OCI-LY3 (cell line): ENCODE data around the gene KLF15.

Experiments
- H2AFZ ChIP-seq: fragments of 200-600, 300-600 bp; shearing (Covaris generic); 2 replicates; pipeline ENCODE4 v1.6.0; 2014; ENCODE audit warnings: antibody characterized with exemption, low read depth, low read length
- H3K27ac ChIP-seq: fragments of 200-600, 300-600 bp; sonication (generic); 2 replicates; pipeline ENCODE4 v1.5.1; 2014; ENCODE audit warnings: mild to moderate bottlenecking, low read length, moderate library complexity, mixed read lengths
- H3K27me3 ChIP-seq: fragments of 200-600, 300-600 bp; sonication (generic); 2 replicates; pipeline ENCODE4 v1.6.1; 2014; ENCODE audit warnings: low read depth, low read length, mixed read lengths
- H3K36me3 ChIP-seq: fragments of 200-600, 300-600 bp; sonication (generic); replicated peaks from 2 replicates; pipeline ENCODE3; 2014; ENCODE audit warnings: low read depth, low read length, mixed read lengths
- H3K4me1 ChIP-seq: fragments of 300-600, 200-600 bp; sonication (generic); 2 replicates; pipeline ENCODE4 v1.6.1; 2014; ENCODE audit warnings: low read length, mixed read lengths
- H3K4me2 ChIP-seq: fragments of 200-600, 300-600 bp; sonication (generic); 2 replicates; pipeline ENCODE4 v1.6.1; 2014; ENCODE audit warnings: low read length, mixed read lengths
- H3K4me3 ChIP-seq: fragments of 300-600, 200-600 bp; sonication (generic); 2 replicates; pipeline ENCODE4 v1.5.1; 2014; ENCODE audit warnings: antibody characterized with exemption, mild to moderate bottlenecking, low read length, moderate library complexity
- H3K79me2 ChIP-seq: fragments of 300-600, 200-600 bp; shearing (Covaris generic); 2 replicates; pipeline ENCODE4 v1.6.1; 2014; ENCODE audit warnings: mild to moderate bottlenecking, low read length, mixed read lengths
- H3K9ac ChIP-seq: fragments of 300-600, 200-600 bp; shearing (Covaris generic); 2 replicates; pipeline ENCODE4 v1.6.0; 2014; ENCODE audit warnings: mild to moderate bottlenecking, low read length, moderate library complexity
- H3K9me3 ChIP-seq: fragments of 200-600, 300-600 bp; shearing (Covaris generic); 2 replicates; pipeline ENCODE4 v1.6.1; 2014; ENCODE audit warnings: low read length, mixed read lengths; ENCODE audit not compliant: insufficient read depth
- H4K20me1 ChIP-seq: fragments of 200-600, 300-600 bp; sonication (generic); 2 replicates; pipeline ENCODE4 v1.6.1; 2016; ENCODE audit warnings: low read length, mixed read lengths; ENCODE audit not compliant: insufficient read depth
- CTCF ChIP-seq: fragments of 200-600, 300-600 bp; sonication (generic); IDR thresholded peaks from 2 replicates; pipeline ENCODE4 v1.5.1; 2014; ENCODE audit warnings: antibody characterized with exemption, low read length, low read depth
- EZH2phosphoT487 ChIP-seq: fragments of 200-600 bp; shearing (Covaris generic); IDR thresholded peaks from 2 replicates; pipeline ENCODE4 v1.6.1; 2018; ENCODE audit warnings: antibody characterized with exemption, mixed run types, low read depth

The KLF15 gene

DNA sequence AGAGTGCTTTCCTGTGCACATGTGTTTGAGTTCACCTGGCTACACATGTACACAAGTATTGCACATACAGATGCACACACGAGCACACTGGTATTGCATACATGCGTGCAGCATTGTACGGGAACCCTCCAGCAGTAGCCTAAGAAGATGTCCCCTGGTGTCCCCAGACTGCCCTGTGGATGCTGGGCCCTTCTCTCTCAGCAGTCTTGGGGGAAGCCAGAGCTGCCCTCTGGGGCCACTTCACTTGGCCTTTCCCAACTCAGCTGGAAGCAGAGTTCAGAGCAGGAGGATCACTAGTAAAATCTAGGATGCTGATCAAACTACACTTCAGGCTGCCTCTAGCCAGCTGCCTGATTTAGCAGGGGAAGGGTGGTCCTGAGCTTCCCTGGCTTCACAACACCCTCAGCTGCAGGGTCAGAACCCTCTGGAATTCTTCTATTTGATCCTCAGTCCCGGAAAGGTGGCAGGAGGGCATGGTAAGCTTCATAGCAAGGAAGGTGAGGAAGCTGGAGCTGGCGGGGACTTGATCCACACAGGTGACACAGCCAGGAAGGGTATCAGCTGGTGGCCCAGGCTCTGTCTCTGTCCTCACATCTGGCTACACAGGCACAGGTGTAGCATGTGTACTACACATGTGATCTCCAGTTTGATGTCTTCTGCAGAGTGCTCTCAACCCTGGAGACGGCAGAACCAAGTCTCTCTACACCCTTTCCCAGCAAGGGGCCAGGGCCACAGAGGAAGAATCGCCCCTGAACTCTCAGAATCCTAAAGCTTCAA lies 36.5 kb downstream of the KLF15 start:
- H3K4me1 ChIP-seq: no peaks in the 10 kb centered on the region
- H3K79me2 ChIP-seq: no peaks in the 10 kb centered on the region
- no peak overlapping the region for H3K4me2 ChIP-seq
- H3K9ac ChIP-seq: no peak overlapping the region
- TF ChIP-seq CTCF: no peak
- TF ChIP-seq EZH2phosphoT487: no peak
- H3K9me3 ChIP-seq: no peaks in the 10 kb centered on the region
- no peak overlapping the region for H2AFZ ChIP-seq
- H4K20me1 ChIP-seq: no peaks in the 10 kb centered on the region
- H3K27ac ChIP-seq: no peak overlapping the region
- no peaks in the 10 kb centered on the region for H3K36me3 ChIP-seq
- H3K4me3 ChIP-seq: no peak overlapping the region
- H3K27me3 ChIP-seq: peaks cover 16% of the 10 kb centered on the region

- Histone ChIP-seq H3K9ac (no peak overlapping the region), H3K27me3 (peaks cover 16% of the 10 kb centered on the region), H3K4me3 (no peak overlapping the region), H3K27ac (no peak overlapping the region), H3K79me2 (no peaks in the 10 kb centered on the region), H2AFZ (no peak overlapping the region), H3K4me1 (no peaks in the 10 kb centered on the region), H3K4me2 (no peak overlapping the region), H3K9me3 (no peaks in the 10 kb centered on the region), H3K36me3 (no peaks in the 10 kb centered on the region), H4K20me1 (no peaks in the 10 kb centered on the region)
- TF ChIP-seq CTCF (no peak), EZH2phosphoT487 (no peak)
Observed at GRCh38 chr3:126319701-126320295, 37.4 kb downstream of the KLF15 start.

DNA sequence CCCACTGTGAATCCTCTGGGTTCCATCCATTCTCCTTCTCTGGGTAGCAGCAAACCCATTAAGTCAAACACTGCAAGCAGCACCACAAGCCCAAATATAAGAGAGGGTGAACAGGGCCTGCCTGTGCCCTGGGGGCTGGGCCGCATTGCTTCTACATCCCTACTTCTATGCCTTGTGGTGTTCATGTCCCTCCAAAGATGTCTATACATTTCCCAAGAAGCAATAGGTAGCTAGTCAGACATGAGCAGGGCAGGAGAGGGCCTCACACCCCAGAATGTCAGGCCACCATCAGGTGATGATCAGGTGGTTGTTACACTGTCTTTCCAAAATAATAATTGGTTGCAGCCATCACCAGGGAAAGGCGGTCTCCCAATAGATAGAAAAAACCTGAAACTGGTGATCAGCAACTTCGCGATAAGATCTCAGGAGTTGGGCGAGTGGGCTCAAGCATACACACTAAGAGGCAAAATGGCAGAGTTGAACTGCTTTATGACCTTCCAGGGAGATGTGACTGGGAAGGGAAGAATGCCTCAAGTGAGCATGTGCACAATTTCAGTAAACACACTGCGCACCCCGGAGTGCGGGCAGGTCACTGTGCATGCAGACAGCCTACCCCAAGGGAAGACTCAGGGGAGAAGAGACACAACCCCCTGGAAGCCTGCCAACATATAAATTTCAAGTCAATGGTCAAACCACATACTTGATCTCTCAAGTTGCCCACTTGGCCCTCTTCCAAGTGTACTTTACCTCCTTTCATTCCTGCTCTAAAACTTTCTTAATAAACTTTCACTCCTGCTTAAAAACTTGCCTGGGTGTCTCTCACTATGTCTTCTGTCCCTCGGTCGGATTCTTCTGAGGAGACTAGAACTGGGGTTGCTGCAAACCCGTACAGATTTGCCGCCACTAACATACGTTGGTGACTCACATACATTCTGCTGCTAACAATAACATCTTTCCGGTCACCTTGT lies 39.9 kb downstream of the KLF15 start:
- Histone ChIP-seq H2AFZ (no peak overlapping the region), H3K79me2 (no peaks in the 10 kb centered on the region), H3K4me2 (no peak overlapping the region), H3K4me3 (no peak overlapping the region), H3K27me3 (peaks cover 12% of the 10 kb centered on the region), H3K9ac (no peak overlapping the region), H3K4me1 (no peaks in the 10 kb centered on the region), H3K27ac (no peak overlapping the region), H3K9me3 (no peaks in the 10 kb centered on the region), H4K20me1 (no peaks in the 10 kb centered on the region), H3K36me3 (no peaks in the 10 kb centered on the region)
- TF ChIP-seq CTCF (no peak), EZH2phosphoT487 (no peak)

DNA sequence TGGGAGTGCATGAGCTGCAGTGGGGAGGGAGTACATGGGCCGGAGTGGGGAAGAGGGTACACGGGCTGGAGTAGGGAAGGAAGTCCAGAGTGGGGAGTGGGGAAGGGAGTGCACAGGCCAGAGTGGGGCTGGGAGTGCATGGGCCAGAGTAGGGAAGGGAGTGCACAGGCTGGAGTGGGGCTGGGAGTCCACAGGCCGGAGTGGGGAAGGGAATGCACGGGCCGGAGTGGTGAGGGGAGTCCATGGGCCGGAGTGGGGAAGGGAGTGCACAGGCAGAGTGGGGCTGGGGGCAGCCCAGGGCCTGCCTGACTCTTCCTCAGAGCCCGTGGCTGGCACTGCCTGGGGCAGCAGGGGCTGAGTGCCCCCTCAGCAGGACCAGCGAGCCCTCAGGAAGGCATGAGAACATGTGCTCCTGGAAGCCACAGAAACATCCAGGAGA lies 40.7 kb downstream of the KLF15 start:
- no peak overlapping the region for H2AFZ ChIP-seq
- H3K9ac ChIP-seq: no peak overlapping the region

More for the DNA sequence above, 40.7 kb downstream of the KLF15 start:
- H3K79me2 ChIP-seq: no peaks in the 10 kb centered on the region
- no peaks in the 10 kb centered on the region for H3K9me3 ChIP-seq
- no peaks in the 10 kb centered on the region for H3K4me1 ChIP-seq
- TF ChIP-seq CTCF: no peak
- TF ChIP-seq EZH2phosphoT487: no peak
- H3K36me3 ChIP-seq: no peaks in the 10 kb centered on the region
- no peak overlapping the region for H3K27ac ChIP-seq
- no peaks in the 10 kb centered on the region for H4K20me1 ChIP-seq
- no peak overlapping the region for H3K4me3 ChIP-seq
- peaks cover 11% of the 10 kb centered on the region for H3K27me3 ChIP-seq
- no peak overlapping the region for H3K4me2 ChIP-seq
